PFSK-1 (cell line): Measurements from ENCODE around the gene MFSD2A.

Source experiments
- POLR2AphosphoS5 ChIP-seq: IDR thresholded peaks from 2 replicates; pipeline ENCODE4 v1.6.1; 2012; ENCODE audit warnings: low read depth, mild to moderate bottlenecking, control low read depth, low read length, moderate library complexity
- SIN3A ChIP-seq: IDR thresholded peaks from 2 replicates; pipeline ENCODE4 v1.6.1; 2012; ENCODE audit warnings: mild to moderate bottlenecking, low read length, moderate library complexity, borderline replicate concordance; ENCODE audit not compliant: insufficient read depth
- TAF1 ChIP-seq: IDR thresholded peaks from 2 replicates; pipeline ENCODE4 v1.6.1; 2012; ENCODE audit warnings: low read length, control low read depth, borderline replicate concordance; ENCODE audit not compliant: insufficient read depth
- TF ChIP-seq, protein P1 (sequence below), 2 experiments: IDR thresholded peaks; 2 replicates each; pipeline versions ENCODE4 v1.6.1 to v1.8.0; 2011 to 2012; ENCODE audit warnings: low read depth in 2 of 2, low read length in 2 of 2, control low read depth in 1 of 2, inconsistent platforms in 1 of 2, mild to moderate bottlenecking in 1 of 2, moderate library complexity in 1 of 2; ENCODE audit not compliant: insufficient read depth in 1 of 2

GRCh38 chr1:39925721-39926342 lies 29.1 kb upstream of the MFSD2A start:
- TF ChIP-seq POLR2AphosphoS5 = no peak
- TF ChIP-seq, protein P1, sequence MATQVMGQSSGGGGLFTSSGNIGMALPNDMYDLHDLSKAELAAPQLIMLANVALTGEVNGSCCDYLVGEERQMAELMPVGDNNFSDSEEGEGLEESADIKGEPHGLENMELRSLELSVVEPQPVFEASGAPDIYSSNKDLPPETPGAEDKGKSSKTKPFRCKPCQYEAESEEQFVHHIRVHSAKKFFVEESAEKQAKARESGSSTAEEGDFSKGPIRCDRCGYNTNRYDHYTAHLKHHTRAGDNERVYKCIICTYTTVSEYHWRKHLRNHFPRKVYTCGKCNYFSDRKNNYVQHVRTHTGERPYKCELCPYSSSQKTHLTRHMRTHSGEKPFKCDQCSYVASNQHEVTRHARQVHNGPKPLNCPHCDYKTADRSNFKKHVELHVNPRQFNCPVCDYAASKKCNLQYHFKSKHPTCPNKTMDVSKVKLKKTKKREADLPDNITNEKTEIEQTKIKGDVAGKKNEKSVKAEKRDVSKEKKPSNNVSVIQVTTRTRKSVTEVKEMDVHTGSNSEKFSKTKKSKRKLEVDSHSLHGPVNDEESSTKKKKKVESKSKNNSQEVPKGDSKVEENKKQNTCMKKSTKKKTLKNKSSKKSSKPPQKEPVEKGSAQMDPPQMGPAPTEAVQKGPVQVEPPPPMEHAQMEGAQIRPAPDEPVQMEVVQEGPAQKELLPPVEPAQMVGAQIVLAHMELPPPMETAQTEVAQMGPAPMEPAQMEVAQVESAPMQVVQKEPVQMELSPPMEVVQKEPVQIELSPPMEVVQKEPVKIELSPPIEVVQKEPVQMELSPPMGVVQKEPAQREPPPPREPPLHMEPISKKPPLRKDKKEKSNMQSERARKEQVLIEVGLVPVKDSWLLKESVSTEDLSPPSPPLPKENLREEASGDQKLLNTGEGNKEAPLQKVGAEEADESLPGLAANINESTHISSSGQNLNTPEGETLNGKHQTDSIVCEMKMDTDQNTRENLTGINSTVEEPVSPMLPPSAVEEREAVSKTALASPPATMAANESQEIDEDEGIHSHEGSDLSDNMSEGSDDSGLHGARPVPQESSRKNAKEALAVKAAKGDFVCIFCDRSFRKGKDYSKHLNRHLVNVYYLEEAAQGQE (IDR thresholded peaks at IDR 0.05; ENCODE audit: insufficient read depth in 1 of 2, low read depth in 2 of 2, low read length in 2 of 2) = no peak
- TF ChIP-seq SIN3A = no peak
- no peak for TF ChIP-seq TAF1
